Stimulated activated naive CD4-positive, alpha-beta T cell treated with Interleukin-2 at 50 U/mL for 16 hours (primary cell): Measurements from ENCODE around the gene CCDC112.

Experiments
- DNase-seq: peaks from one replicate; lab custom pipeline; 2025; lab: John Stamatoyannopoulos, UW

CCDC112 gene

DNA sequence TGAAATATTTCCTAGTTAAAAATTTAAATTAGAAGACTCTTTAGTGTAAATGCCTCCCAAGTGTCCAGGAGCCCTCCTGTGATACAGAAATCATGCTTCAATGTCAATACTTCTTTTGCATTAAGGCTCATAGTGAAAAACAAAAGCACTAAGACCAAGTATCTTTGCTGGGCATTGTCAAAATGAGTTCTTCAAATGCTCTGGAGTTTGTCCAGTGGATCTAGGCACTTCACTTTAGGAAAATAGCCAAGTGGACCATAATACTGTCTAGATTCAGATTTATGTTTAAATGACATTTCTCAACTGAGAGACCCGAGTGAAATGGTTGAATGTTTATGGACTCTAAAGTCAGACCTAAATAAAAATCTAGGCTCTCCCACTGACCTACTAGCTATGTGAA, 21.3 kb upstream of the CCDC112 start:
- DNase-seq: no peak

- DNase-seq: no peak
These were observed 20.9 kb upstream of the CCDC112 start for GRCh38 chr5:115317320-115317719.

DNA sequence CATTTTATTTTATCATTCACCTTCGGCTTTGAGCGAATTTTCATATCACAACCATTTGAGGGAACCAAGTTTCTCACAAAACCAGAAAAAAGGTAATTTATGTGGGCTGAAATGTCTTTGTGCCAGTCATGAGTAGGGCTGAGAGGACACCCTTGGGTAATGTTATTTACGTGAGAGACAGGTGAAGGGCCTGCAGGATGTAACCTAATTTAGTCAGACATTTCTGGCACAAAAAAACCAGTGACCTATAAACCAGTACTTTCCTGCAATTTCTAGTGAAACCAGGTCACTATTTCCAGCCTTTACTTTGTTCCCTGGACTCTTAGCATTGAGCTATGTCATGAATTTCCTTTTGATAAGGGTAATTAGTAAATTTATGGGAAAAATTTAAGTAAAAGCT, 17.2 kb upstream of the CCDC112 start:
- DNase-seq: no peak

- no peak for DNase-seq
These were observed 16.6 kb upstream of the CCDC112 start for GRCh38 chr5:115313052-115313451.

DNA sequence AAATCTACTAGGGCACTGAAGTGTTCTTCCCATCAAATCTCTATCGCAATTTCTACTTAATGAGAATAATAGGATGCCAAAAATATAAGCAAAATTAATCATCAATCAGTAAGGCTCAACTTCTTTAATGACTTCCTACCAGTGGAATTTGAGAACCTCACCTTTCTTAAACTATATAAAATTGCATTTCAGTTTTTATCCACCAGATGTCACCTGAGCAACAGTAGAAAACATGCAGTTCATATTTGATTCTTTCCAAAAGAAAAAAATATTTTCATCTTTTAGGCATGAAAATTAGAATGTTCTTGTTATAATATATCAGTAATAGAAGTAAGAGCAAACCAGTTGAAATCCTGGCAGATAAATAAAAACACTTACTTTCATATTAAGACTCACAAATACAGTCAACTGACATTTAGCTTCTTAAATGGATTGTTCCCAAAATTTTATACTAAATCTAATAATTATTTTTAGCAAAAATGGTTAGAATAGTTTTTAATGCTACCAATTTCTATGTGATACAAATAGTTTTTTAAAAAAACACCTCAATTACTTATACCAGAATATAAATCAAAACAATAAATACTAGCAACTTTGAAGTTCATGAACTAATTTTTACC, 13.4 kb upstream of the CCDC112 start:
- no peak for DNase-seq

- DNase-seq: no peak
These were observed 12.4 kb upstream of the CCDC112 start for GRCh38 chr5:115308815-115309214.

DNA sequence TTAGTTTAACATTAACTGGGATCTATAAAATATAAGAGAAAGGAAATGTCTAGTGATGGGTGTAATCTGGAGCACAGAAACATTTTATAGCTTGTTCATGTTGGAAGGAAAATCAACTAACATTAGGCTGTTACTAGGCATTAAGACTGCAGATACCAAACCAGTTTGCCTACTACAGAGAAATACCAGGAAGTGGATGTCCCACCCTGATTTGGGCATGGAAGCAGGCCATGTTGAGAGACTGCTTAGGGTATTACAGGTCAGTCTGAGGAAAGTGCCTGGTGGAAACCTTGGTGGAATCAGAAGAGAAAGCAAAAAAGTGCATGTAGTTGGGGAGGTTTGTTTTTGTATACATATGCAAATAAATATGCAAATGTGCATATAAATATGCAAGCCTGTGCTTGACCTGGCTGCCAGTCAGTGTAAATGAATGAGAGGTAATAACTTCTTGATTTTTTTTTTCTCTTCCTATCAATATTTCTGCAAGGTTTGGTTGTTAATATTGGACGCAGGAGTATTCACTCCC, 9.6 kb upstream of the CCDC112 start:
- DNase-seq: no peak

DNA sequence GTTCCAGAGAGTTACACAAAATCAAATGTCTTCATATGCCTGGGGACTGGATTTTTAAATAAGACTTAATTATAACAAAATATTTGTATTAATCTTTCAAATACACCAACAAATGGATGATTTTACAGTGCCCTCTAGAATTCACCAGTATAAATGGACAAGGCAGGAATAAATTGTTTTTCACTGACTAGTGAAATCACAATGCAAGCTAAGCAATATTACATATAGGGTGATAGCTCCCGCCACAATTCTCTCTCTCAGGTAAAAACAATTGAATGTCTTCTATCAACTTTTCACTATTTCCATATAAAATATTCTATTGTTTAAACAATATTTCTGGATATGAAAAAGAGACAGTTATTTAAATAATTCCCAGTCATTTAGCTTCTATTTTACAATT, 8.0 kb upstream of the CCDC112 start:
- no peak for DNase-seq

DNA sequence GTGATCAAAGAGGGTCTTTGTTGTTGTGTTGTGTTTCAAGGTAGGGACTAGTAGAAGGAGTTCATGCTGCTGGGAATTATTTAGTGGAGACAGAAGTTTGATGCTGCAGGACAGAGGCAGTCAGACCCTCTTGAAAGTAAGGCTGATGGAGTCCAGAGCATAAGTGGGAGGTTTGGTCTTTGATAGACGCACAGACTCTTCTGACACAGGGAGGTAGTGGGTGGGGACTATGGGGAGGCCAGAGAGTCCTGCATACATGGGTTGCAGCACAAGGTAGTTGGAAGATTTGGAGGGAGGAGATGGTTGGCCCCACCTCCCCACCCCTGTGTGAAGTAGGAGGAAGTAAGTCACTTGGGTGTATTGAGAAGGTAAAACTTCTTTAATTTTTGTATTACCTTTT, 2.4 kb upstream of the CCDC112 start:
- DNase-seq: no peak

DNA sequence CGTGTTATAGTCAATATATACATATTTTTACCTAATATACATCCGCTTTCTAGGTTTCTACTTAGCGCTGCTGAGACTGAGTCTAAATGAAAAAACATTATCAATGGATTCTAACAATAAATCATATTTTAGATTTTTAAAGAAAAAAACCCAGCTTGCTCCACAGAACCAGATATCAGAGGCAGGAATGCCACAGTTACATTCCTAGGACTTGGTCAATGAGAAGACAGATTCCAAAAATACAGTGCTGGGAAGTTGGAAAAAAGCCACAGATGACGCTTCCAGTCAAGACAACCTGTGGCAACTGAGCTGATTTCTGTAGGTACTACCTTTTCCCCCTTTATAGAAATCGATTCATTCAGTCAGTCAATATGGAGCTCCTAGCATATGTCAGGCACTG, 577 bp upstream of the CCDC112 start:
- DNase-seq: no peak

DNA sequence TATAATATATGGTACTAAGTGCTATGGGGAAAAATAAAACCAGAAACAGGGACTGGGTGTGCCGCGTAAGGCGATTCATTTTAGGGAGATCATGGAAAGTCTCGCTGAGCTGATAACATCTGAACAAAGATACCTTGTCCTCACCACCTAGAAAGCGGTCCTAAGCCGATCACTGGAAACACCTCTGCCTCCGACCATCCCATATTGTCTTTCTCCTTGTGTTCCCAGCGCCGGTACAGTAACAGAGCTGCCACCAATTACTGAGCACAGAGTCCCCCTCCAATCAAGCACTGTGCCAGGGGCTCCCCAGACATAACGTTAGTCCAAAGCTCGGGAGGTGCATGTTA, 704 bp downstream of the CCDC112 start:
- no peak for DNase-seq

GRCh38 chr5:115291397-115291796, 5.1 kb downstream of the CCDC112 start:
- DNase-seq: no peak

GRCh38 chr5:115289104-115289503, 7.3 kb downstream of the CCDC112 start:
- no peak for DNase-seq

- no peak for DNase-seq
These were observed 12.4 kb downstream of the CCDC112 start for GRCh38 chr5:115284021-115284420.

GRCh38 chr5:115282131-115282530, 14.3 kb downstream of the CCDC112 start:
- DNase-seq: no peak

- no peak for DNase-seq
These were observed 21.9 kb downstream of the CCDC112 start for GRCh38 chr5:115274584-115274983.

DNA sequence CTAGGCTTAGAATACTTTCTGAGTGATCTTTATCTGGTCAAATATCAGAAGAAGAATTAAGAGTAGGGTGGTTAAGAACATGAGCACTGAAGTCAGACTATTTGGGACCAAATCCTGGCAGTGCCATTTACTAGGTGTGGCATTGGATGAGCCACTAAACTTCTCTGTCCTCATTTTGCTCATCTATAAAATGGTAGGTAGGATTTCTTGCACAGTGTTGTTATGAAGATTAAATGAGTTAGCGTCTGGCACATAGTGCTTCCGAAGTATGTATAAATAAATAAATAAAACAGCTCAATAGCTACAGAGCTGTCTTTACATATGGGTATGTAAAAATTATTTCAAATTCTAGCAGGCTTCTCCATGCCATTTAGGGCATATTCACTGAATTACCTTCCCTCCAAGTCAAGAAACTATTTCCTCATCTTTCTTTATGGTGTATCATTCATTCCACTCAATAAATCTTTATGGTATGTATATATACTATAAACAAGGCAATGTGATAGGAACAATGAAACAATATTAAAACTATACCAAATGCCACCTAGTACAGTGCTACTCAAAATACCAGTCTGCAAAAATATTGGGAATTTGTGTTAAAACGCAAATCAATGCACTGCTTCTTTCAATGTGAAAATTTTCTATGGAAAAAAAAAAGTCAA, 24.0 kb downstream of the CCDC112 start:
- no peak for DNase-seq

- no peak for DNase-seq
These were observed 25.0 kb downstream of the CCDC112 start for GRCh38 chr5:115271295-115272050.

DNA sequence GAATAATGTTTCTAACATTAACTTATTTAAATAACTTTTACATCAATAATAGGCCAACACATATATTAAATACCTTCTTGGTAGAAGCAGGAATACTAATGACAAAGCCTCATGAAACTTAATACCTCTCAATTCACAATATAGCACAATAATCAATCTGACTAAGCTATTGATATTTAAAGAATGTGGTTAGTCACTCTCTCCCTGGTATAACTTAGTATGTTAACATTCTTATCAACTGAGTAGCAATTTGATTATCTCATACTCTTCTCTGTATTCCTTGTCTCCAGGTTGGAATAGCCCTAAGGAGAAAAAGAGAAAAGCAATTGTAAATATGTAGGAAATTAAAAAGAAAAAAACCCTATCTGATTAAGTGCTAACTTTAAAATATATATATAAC, 28.8 kb downstream of the CCDC112 start:
- no peak for DNase-seq

GRCh38 chr5:115265220-115265619, 31.2 kb downstream of the CCDC112 start:
- DNase-seq: no peak

DNA sequence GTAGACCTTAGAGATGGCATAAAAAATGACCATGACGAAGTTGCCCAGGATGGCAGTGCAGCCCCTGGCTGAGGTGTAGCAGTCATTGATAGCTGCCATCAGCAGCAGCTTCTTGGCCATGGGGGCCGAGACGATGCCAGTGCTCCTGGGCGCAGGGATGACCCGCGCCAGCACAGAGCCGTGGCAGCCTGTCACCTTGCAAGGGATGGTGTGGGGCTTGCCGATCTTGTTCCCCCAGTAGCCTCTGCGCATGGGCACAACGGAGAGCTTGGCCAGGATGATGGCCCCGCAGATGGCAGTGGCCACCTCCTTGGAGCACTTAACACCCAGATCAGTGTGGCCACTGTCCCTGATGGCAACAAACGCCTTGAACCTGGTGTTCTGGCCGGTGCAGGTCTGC, 31.7 kb downstream of the CCDC112 start:
- DNase-seq: no peak

DNA sequence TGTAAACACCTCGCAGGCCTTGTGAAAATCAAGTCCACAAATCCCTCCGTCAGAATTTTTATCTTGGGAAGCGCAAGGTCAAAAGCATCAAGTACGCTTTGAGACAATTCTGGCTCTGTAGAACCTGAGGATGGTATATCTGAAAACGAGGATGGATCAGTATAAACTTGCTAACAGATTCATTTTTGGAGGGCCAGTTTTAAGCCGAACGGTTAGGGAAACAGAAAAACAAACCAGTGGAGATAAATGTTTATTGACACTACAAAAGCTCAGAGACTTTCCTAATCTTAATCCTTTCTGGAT, 33.4 kb downstream of the CCDC112 start:
- no peak for DNase-seq

DNA sequence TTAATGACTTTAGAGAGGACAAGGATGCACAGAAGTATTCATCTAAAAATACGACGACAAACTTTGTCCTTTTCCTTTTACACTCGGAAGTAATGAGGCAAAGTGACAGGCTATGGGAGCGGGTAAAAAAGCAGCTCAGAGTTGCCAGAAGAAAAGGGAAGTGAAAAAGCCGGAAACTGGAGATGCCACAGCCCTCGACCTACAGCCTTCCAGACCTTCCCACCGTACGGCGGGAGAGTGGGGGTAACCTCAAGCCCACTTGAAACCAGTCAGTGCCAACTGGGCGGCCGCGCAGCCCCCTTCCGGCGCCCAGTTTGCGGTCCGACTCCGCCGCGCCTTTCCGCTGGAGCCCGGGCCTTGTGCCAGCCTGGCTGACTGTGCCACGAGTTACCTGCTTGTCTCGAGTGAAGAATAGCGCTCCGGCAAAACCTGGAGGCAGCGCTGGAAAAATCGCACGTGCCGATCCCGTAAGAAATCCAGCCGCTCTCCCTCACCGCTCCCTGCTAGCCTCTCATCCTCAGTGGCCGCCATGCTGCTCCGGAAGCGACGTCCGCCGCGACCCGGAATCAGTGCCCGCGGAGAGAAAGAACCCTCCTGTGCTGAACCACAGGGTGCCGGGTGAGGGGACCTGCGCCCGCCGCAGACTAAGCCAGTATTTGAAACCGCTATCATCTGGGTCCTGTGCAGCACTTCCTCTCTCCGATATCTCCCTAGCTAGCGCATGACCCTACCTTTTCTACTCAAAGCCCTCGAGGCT, 34.0 kb downstream of the CCDC112 start, which contains the start of gene PGGT1B:
TSS of gene PGGT1B (minus strand) at position 557 of the 757 bp plus-strand sequence. CDS start at position 531, 26 bp downstream.
- DNase-seq: peak; percentile 62
